Osteoblast (primary cell): ENCODE data around the gene CSF1R. TPM values are rescaled to one million over a fixed set of nuclear protein-coding genes. Genes with fewer than 3 reads are reported as not detected.

ENCODE experiments used
- DNase-seq: peaks from one replicate; pipeline ENCODE4 v3.0.0; 2011; ENCODE audit warnings: low spot score, mixed read lengths; ENCODE audit not compliant: insufficient read length; ENCODE audit errors: missing footprints
- H2AFZ ChIP-seq: 2 replicates; pipeline ENCODE4 v1.6.0; 2011; ENCODE audit warnings: mild to moderate bottlenecking, low read length
- H3K27ac ChIP-seq: 2 replicates; pipeline ENCODE4 v1.5.1; 2011; ENCODE audit warnings: mild to moderate bottlenecking, low read depth, low read length, moderate library complexity
- H3K27me3 ChIP-seq: 2 replicates; pipeline ENCODE4 v1.6.0; 2012; ENCODE audit warnings: mild to moderate bottlenecking, control low read depth, inconsistent platforms, low read length, moderate library complexity; ENCODE audit not compliant: insufficient read depth
- H3K36me3 ChIP-seq: 2 replicates; pipeline ENCODE4 v1.5.1; 2011; ENCODE audit warnings: mild to moderate bottlenecking, low read length, control low read depth, moderate library complexity; ENCODE audit not compliant: insufficient read depth
- H3K4me1 ChIP-seq: 2 replicates; pipeline ENCODE4 v1.5.1; 2011; ENCODE audit warnings: mild to moderate bottlenecking, low read length, control low read depth, moderate library complexity; ENCODE audit not compliant: insufficient read depth
- H3K4me2 ChIP-seq: 2 replicates; pipeline ENCODE4 v1.6.0; 2011; ENCODE audit warnings: mild to moderate bottlenecking, low read length; ENCODE audit not compliant: insufficient read depth
- H3K4me3 ChIP-seq: fragments of 200-600 bp; sonication (generic); 3 replicates; pipeline ENCODE4 v1.5.1; 2012; ENCODE audit warnings: mild to moderate bottlenecking, low read length, inconsistent platforms; ENCODE audit not compliant: insufficient read depth
- H3K79me2 ChIP-seq: 2 replicates; pipeline ENCODE4 v1.6.0; 2012; ENCODE audit warnings: mild to moderate bottlenecking, low read length, control low read depth, inconsistent platforms; ENCODE audit not compliant: insufficient read depth
- H3K9me3 ChIP-seq: 2 replicates; pipeline ENCODE4 v1.5.1; 2011; ENCODE audit warnings: low read depth, low read length, control low read depth
- H4K20me1 ChIP-seq: 2 replicates; pipeline ENCODE4 v1.6.0; 2012; ENCODE audit warnings: mild to moderate bottlenecking, low read length, control low read depth; ENCODE audit not compliant: insufficient read depth
- CTCF ChIP-seq: IDR thresholded peaks from 2 replicates; pipeline ENCODE4 v1.5.1; 2011; ENCODE audit warnings: mild to moderate bottlenecking, low read depth, low read length, moderate library complexity; ENCODE audit errors: extremely low read depth
- small RNA-seq: library from RNA; depleted of rRNA; stranded (forward); fragments of <200 nt; gene quantifications from one replicate; pipeline ENCODE3, GENCODE V24; 2012
- total RNA-seq: library from RNA; depleted of rRNA; stranded (reverse); fragments of >200 nt; gene quantifications from 2 replicates; pipeline ENCODE4 v1.2.3, GENCODE V29; 2012

Gene CSF1R
- total RNA-seq, 1 donor: 0.36 TPM

GRCh38 chr5:150009671-150010387 is 76.5 kb downstream of the CSF1R start:
- H4K20me1 ChIP-seq: peaks cover 22% of the 10 kb centered on the region
- no peak overlapping the region for H2AFZ ChIP-seq
- no peak overlapping the region for H3K4me2 ChIP-seq
- H3K4me3 ChIP-seq: no peak overlapping the region
- peak overlapping the region; percentile 8 for H3K27ac ChIP-seq
- H3K9me3 ChIP-seq: no peaks in the 10 kb centered on the region
- H3K4me1 ChIP-seq: peaks cover 11% of the 10 kb centered on the region
- H3K27me3 ChIP-seq: no peaks in the 10 kb centered on the region
- H3K36me3 ChIP-seq: peaks cover 86% of the 10 kb centered on the region
- DNase-seq: no peak
- TF ChIP-seq CTCF: no peak
- peaks cover 97% of the 10 kb centered on the region for H3K79me2 ChIP-seq

- peaks cover 64% of the 10 kb centered on the region for H3K36me3 ChIP-seq
- H3K4me1 ChIP-seq: peaks cover 21% of the 10 kb centered on the region
- H2AFZ ChIP-seq: no peak overlapping the region
- H3K9me3 ChIP-seq: no peaks in the 10 kb centered on the region
- no peak for DNase-seq
- H3K79me2 ChIP-seq: peaks cover 97% of the 10 kb centered on the region
- H3K4me2 ChIP-seq: no peak overlapping the region
- H3K27me3 ChIP-seq: no peaks in the 10 kb centered on the region
- no peak overlapping the region for H3K27ac ChIP-seq
- H4K20me1 ChIP-seq: peaks cover 34% of the 10 kb centered on the region
- no peak for TF ChIP-seq CTCF
- no peak overlapping the region for H3K4me3 ChIP-seq
These were observed 79.3 kb downstream of the CSF1R start for GRCh38 chr5:150007050-150007449.

GRCh38 chr5:150006318-150006717 is 80.0 kb downstream of the CSF1R start:
- peaks cover 99% of the 10 kb centered on the region for H3K79me2 ChIP-seq
- H3K4me2 ChIP-seq: no peak overlapping the region
- H4K20me1 ChIP-seq: peaks cover 35% of the 10 kb centered on the region
- peaks cover 27% of the 10 kb centered on the region for H3K4me1 ChIP-seq
- DNase-seq: no peak
- TF ChIP-seq CTCF: no peak
- peaks cover 59% of the 10 kb centered on the region for H3K36me3 ChIP-seq
- H3K9me3 ChIP-seq: no peaks in the 10 kb centered on the region
- no peak overlapping the region for H2AFZ ChIP-seq
- no peak overlapping the region for H3K4me3 ChIP-seq
- no peaks in the 10 kb centered on the region for H3K27me3 ChIP-seq
- no peak overlapping the region for H3K27ac ChIP-seq

Small RNAs within 50 kb of the gene (small RNA-seq; reads per million reads assigned to genes)
- not detected for gene RF00019

Other genes with a start within 250 kb of the CSF1R start
- under 0.01 TPM in 2 replicates for gene PDE6A, start 141.8 kb downstream of the CSF1R start, total RNA-seq
- 22.1 and 22.7 TPM in 2 replicates for gene SLC26A2, start 125.8 kb downstream of the CSF1R start, total RNA-seq
- gene TIGD6, start 85.9 kb downstream of the CSF1R start, total RNA-seq: 9.1 and 9.8 TPM in 2 replicates
- gene HMGXB3, start 85.8 kb downstream of the CSF1R start, total RNA-seq: 49.8 and 54.3 TPM in 2 replicates
- 531 and 567 TPM in 2 replicates for gene PDGFRB, start 69.3 kb upstream of the CSF1R start, total RNA-seq
- 0.29 and 0.36 TPM in 2 replicates for gene CDX1, start 80.2 kb upstream of the CSF1R start, total RNA-seq
- gene SLC6A7, start 103.5 kb upstream of the CSF1R start, total RNA-seq: under 0.01 TPM in 1 of 2 replicates, not detected in the other
- gene CAMK2A, start 203.2 kb upstream of the CSF1R start, total RNA-seq: 0.36 and 0.88 TPM in 2 replicates
- gene ARSI, start 216.4 kb upstream of the CSF1R start, total RNA-seq: 4.7 and 6.5 TPM in 2 replicates